HepG2 (cell line): Measurements from ENCODE around the gene TSHZ1. TPM values are rescaled to one million over a fixed set of nuclear protein-coding genes. Genes with fewer than 3 reads are reported as not detected.

Experiments used
- ATAC-seq: fragments of 200-7000 bp; cut with Tn5 transposase; 3 replicates; pipeline ENCODE4 v1.9.1; 2020; ENCODE audit warnings: mild to moderate bottlenecking, moderate library complexity
- BruUV-seq: library from RNA; stranded (reverse); fragments of 400-500 nt; replicated peaks from 2 replicates; lab custom pipeline; 2021; lab: Mats Ljungman, UMichigan
- CTCF ChIA-PET: fragments of 300-600 bp; formaldehyde crosslinking; extraction: SDS; loops from one replicate; lab custom pipeline; 2021; ENCODE audit warnings: low total read pairs, inconsistent platforms, low intra/inter-chr PET ratio; lab: Yijun Ruan, JAX
- POLR2A ChIA-PET: fragments of 350-600 bp; sonication (Branson Sonifier 250); formaldehyde crosslinking; loops from one replicate; lab custom pipeline; 2020; ENCODE audit warnings: antibody characterized with exemption, inconsistent platforms; lab: Yijun Ruan, JAX
- DNase-seq: peaks from one replicate; pipeline ENCODE4 v3.0.0-alpha.2; 2015; ENCODE audit warnings: low spot score
- FAIRE-seq: peaks from 3 replicates; lab custom pipeline; 2011; peaks lifted over from hg19 to GRCh38; lab: Jason Lieb, UNC
- H2AFZ ChIP-seq: one replicate; pipeline ENCODE4 v1.6.1; 2011; ENCODE audit warnings: low read length, inconsistent platforms
- H3K27ac ChIP-seq: fragments of 300-600 bp; 3 replicates; pipeline ENCODE4 v1.8.0; 2011; ENCODE audit warnings: mixed run types, mild to moderate bottlenecking, mixed read lengths, low read length, inconsistent platforms; ENCODE audit not compliant: insufficient read depth; ENCODE audit errors: extremely low read length
- H3K27me3 ChIP-seq, 2 experiments: fragments of 200-600 bp in 1 of 2; 2 replicates in 1 of 2; 3 replicates in 1 of 2; pipeline versions ENCODE4 v1.6.0 to v1.8.0; 2011; ENCODE audit warnings: low read length in 2 of 2, mild to moderate bottlenecking in 2 of 2, moderate library complexity in 2 of 2, inconsistent platforms in 1 of 2; ENCODE audit not compliant: insufficient read depth in 2 of 2, control insufficient read depth in 1 of 2
- H3K36me3 ChIP-seq, 2 experiments: fragments of 200-600 bp in 1 of 2; replicated peaks in 1 of 2; 2 replicates in 1 of 2; 3 replicates in 1 of 2; pipeline versions ENCODE4 v1.5.1 to v1.8.0; 2011; ENCODE audit warnings: low read length in 2 of 2, inconsistent platforms in 1 of 2; ENCODE audit not compliant: insufficient read depth in 2 of 2, control insufficient read depth in 1 of 2
- H3K4me1 ChIP-seq: 2 replicates; pipeline ENCODE4 v1.5.1; 2012; ENCODE audit warnings: low read length, inconsistent platforms; ENCODE audit not compliant: insufficient read depth
- H3K4me2 ChIP-seq: 2 replicates; pipeline ENCODE4 v1.6.0; 2011; ENCODE audit warnings: low read depth, low read length, inconsistent platforms
- H3K4me3 ChIP-seq, 3 experiments: fragments of 200-600 bp in 1 of 3; sonication (generic), shearing (Covaris generic) in 1 of 3; replicated peaks in 1 of 3; 2 replicates each; pipeline ENCODE4 v1.5.1; 2011 to 2016; ENCODE audit warnings: low read length in 3 of 3, inconsistent platforms in 2 of 3, low read depth in 2 of 3, mild to moderate bottlenecking in 2 of 3, control low read depth in 1 of 3, mixed read lengths in 1 of 3; ENCODE audit not compliant: insufficient read depth in 1 of 3
- H3K79me2 ChIP-seq: one replicate; pipeline ENCODE4 v1.6.1; 2011; ENCODE audit warnings: low read length, inconsistent platforms; ENCODE audit not compliant: insufficient read depth
- H3K9ac ChIP-seq: 2 replicates; pipeline ENCODE4 v1.6.0; 2011; ENCODE audit warnings: mild to moderate bottlenecking, low read depth, low read length, inconsistent platforms; ENCODE audit not compliant: insufficient read depth
- H3K9me3 ChIP-seq: 2 replicates; pipeline ENCODE4 v1.5.1; 2012; ENCODE audit warnings: mild to moderate bottlenecking, low read length
- H4K20me1 ChIP-seq: 2 replicates; pipeline ENCODE4 v1.6.0; 2011; ENCODE audit warnings: inconsistent platforms, mild to moderate bottlenecking, low read length, moderate library complexity; ENCODE audit not compliant: insufficient read depth
- CBFB ChIP-seq: sonication (generic); formaldehyde crosslinking; IDR thresholded peaks from 2 replicates; pipeline ENCODE4 v1.4.0; 2020; ENCODE audit warnings: missing genetic modification reagents
- CHD2 ChIP-seq: IDR thresholded peaks from 2 replicates; pipeline ENCODE4 v1.6.1; 2011; ENCODE audit warnings: low read depth, low read length, improper control_type of control experiment
- FOSL1 ChIP-seq: sonication (generic); formaldehyde crosslinking; IDR thresholded peaks from 2 replicates; pipeline ENCODE4 v1.9.0; 2021; ENCODE audit warnings: missing genetic modification reagents, borderline replicate concordance
- HOXA5 ChIP-seq: sonication (generic); formaldehyde crosslinking; IDR thresholded peaks from 2 replicates; pipeline ENCODE4 v1.4.0; 2020; ENCODE audit warnings: missing genetic modification reagents
- MAZ ChIP-seq, 2 experiments: sonication (generic) in 1 of 2; formaldehyde crosslinking in 1 of 2; IDR thresholded peaks; 2 replicates each; pipeline versions ENCODE4 v1.5.0 to v1.6.1; 2012 to 2020; ENCODE audit warnings: low read depth in 2 of 2, mild to moderate bottlenecking in 2 of 2, borderline replicate concordance in 1 of 2, improper control_type of control experiment in 1 of 2, low read length in 1 of 2, missing genetic modification reagents in 1 of 2, moderate library complexity in 1 of 2
- RBAK ChIP-seq: sonication (generic); formaldehyde crosslinking; IDR thresholded peaks from 2 replicates; pipeline ENCODE4 v1.5.1; 2020; ENCODE audit warnings: mild to moderate bottlenecking, missing genetic modification reagents
- REPIN1 ChIP-seq: sonication (generic); formaldehyde crosslinking; IDR thresholded peaks from 2 replicates; pipeline ENCODE4 v1.8.0; 2022; ENCODE audit warnings: missing genetic modification reagents, low read depth, mild to moderate bottlenecking, borderline replicate concordance
- ZNF598 ChIP-seq: sonication (generic); formaldehyde crosslinking; IDR thresholded peaks from 2 replicates; pipeline ENCODE4 v1.5.1; 2020; ENCODE audit warnings: mild to moderate bottlenecking, missing genetic modification reagents, borderline replicate concordance
- WGBS: methylation state at CpG from one replicate; pipeline ENCODE4 v1.1.6; 2017; ENCODE audit warnings: low lambda C conversion rate; 5-methylcytosine and 5-hydroxymethylcytosine counted together
- in situ Hi-C: cut with HindIII; loops from 2 replicates; pipeline ENCODE4 v1.10.0; 2017; ENCODE audit warnings: low pct_unique_long_range_greater_than_20kb; ENCODE audit not compliant: extremely low pct_ligation_motif_present
- intact Hi-C: fragments of 100-400 bp; cut with micrococcal nuclease; formaldehyde crosslinking; loops from one replicate; pipeline ENCODE4 v1.10.0; 2022; ENCODE audit not compliant: unreplicated experiment
- polyA plus RNA-seq, 8 experiments: library from polyadenylated mRNA; depleted of rRNA in 3 of 8; stranded (reverse) in 7 of 8; unstranded in 1 of 8; fragments of >200 nt; fragmentation: Illumina TruSeq in 4 of 8; extraction: Trizol in 4 of 8; gene quantifications; 2 replicates each; pipeline versions ENCODE4 v1.2.1 to v1.2.3, GENCODE V29; 2011 to 2016; ENCODE audit warnings: low read depth in 4 of 8, missing spikeins in 1 of 8, mixed read lengths in 1 of 8; ENCODE audit not compliant: insufficient read depth in 1 of 8
- total RNA-seq, 5 experiments: library from RNA; depleted of rRNA; stranded (reverse); fragments of >200 nt; fragmentation: Illumina TruSeq; extraction: Trizol; gene quantifications; 2 replicates each; pipeline ENCODE4 v1.2.3, GENCODE V29; 2016; ENCODE audit warnings: low read depth in 1 of 5
- TF ChIP-seq, protein P1 (sequence below): sonication (generic); formaldehyde crosslinking; IDR thresholded peaks from 2 replicates; pipeline ENCODE4 v1.4.0; 2020; ENCODE audit warnings: missing genetic modification reagents, borderline replicate concordance
- TF ChIP-seq, protein P2 (sequence below): sonication (generic); formaldehyde crosslinking; IDR thresholded peaks from 2 replicates; pipeline ENCODE4 v1.4.0; 2020; ENCODE audit warnings: mild to moderate bottlenecking, missing genetic modification reagents, borderline replicate concordance

Gene TSHZ1
- total and polyA plus RNA-seq, 2 of the 13 experiments (the other 11 are each of a cell fraction or from before 2014, with no cell fraction given), result 2.5 to 2.7 TPM

DNA sequence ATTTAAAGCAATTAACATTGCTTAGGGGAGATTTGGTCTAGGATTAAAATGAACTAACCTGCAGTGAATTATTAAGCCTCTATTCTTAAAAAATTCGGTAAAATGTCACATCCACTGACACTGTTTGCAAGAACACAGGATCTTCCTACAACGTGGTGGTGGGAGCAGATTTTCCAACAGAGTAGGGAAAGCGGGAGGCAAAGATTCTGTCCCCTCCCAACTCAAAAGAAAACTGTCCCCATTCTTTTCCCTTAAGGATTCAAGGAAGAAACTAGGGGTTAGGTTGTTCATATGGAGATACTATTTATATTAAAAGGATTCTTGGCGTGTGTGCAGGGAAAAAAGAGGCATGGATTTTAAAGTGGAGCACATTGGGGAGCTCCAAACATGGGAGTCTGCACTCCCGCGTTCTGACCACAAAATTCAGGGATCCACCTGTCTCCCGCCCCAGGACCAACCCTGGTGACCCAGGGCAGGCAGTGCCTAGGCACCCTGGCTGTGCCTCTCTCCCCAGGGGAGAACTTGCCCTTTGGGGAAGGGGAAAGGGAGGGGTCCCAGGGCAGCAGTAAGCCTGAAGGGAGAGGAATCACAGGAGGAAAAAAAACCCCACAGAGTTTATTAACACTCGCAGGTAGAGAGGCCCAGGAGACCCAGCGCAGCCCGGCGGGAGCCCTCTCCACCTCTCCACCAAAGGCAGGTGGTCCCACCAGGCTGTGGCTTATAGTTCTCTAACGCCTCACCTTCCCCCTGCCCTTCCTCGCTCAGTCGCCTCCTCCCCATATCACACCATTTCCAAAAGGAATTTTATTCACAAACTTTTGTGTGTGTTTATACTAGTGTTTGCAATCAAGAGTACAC lies 3.9 kb upstream of the TSHZ1 start:
- Histone ChIP-seq H3K27ac (no peak overlapping the region), H3K27me3 (no peaks in the 10 kb centered on the region; a peak in 2 of 5 replicates), H3K9ac (peak overlapping the region; percentile 91), H4K20me1 (peaks cover 11% of the 10 kb centered on the region; the same call in 1 of the 2 replicates), H3K4me1 (peaks cover 21% of the 10 kb centered on the region), H2AFZ (no peak overlapping the region), H3K4me2 (peak overlapping the region; percentile 85), H3K9me3 (no peaks in the 10 kb centered on the region), H3K79me2 (peaks cover 54% of the 10 kb centered on the region), H3K4me3 (peak overlapping the region; percentile 92 to 97 (median 95)), H3K36me3 (peaks cover under 1 to 4% of the 10 kb centered on the region in 2 experiments; a peak in 3 of 5 replicates)
- in situ Hi-C loops, result loop anchor here (25.0 kb wide), 1 partner anchor 919 kb away; the partner anchor contains the start of gene CYB5A
- no peak for ATAC-seq
- DNase-seq, result no peak
- 38% methylated on average over 14 of the region's 14 CpGs for WGBS
- no peak for FAIRE-seq
- TF ChIP-seq, protein P1, sequence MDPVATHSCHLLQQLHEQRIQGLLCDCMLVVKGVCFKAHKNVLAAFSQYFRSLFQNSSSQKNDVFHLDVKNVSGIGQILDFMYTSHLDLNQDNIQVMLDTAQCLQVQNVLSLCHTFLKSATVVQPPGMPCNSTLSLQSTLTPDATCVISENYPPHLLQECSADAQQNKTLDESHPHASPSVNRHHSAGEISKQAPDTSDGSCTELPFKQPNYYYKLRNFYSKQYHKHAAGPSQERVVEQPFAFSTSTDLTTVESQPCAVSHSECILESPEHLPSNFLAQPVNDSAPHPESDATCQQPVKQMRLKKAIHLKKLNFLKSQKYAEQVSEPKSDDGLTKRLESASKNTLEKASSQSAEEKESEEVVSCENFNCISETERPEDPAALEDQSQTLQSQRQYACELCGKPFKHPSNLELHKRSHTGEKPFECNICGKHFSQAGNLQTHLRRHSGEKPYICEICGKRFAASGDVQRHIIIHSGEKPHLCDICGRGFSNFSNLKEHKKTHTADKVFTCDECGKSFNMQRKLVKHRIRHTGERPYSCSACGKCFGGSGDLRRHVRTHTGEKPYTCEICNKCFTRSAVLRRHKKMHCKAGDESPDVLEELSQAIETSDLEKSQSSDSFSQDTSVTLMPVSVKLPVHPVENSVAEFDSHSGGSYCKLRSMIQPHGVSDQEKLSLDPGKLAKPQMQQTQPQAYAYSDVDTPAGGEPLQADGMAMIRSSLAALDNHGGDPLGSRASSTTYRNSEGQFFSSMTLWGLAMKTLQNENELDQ, result no peak
- TF ChIP-seq FOSL1 (CRISPR knock-in tag) (no peak), CBFB (CRISPR knock-in tag) (no peak), REPIN1 (CRISPR knock-in tag) (no peak), ZNF598 (CRISPR knock-in tag) (0 out of 2 replicates have a peak, but pooled peaks have one; percentile 9), RBAK (CRISPR knock-in tag) (no peak), MAZ (IDR thresholded peaks at IDR 0.05; ENCODE audit: borderline replicate concordance, low read depth, low read length) (no peak), MAZ (CRISPR knock-in tag; IDR thresholded peaks at IDR 0.05; ENCODE audit: low read depth) (no peak), CHD2 (no peak), HOXA5 (CRISPR knock-in tag) (0 out of 2 replicates have a peak, but pooled peaks have one; percentile 17)
- TF ChIP-seq, protein P2, sequence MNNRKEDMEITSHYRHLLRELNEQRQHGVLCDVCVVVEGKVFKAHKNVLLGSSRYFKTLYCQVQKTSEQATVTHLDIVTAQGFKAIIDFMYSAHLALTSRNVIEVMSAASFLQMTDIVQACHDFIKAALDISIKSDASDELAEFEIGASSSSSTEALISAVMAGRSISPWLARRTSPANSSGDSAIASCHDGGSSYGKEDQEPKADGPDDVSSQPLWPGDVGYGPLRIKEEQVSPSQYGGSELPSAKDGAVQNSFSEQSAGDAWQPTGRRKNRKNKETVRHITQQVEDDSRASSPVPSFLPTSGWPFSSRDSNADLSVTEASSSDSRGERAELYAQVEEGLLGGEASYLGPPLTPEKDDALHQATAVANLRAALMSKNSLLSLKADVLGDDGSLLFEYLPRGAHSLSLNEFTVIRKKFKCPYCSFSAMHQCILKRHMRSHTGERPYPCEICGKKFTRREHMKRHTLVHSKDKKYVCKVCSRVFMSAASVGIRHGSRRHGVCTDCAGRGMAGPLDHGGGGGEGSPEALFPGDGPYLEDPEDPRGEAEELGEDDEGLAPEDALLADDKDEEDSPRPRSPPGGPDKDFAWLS (CRISPR knock-in tag), result no peak
- POLR2A ChIA-PET, result no interaction called here
- CTCF ChIA-PET, result no interaction called here
- BruUV-seq, result no TSS peak
- intact Hi-C loops, result loop anchor here (5.0 kb wide), 1 partner anchor 44 kb away; no protein-coding TSS in a partner anchor
